Large intestine (tissue), 3 donors: ENCODE data around the gene RNU2-63P. TPM values are rescaled to one million over a fixed set of nuclear protein-coding genes. Genes with fewer than 3 reads are reported as not detected.
"Not testable (repeated sequence)": the region's sequence is repeated elsewhere in the genome, so short reads cannot be mapped to it uniquely, and the experiment has no call there.

Experiments used
- DNase-seq, 2 donors: peaks; one replicate each; pipeline versions ENCODE4 v3.0.0 to v3.0.0-alpha.2; 2013
- H3K27ac ChIP-seq: one replicate; pipeline ENCODE4 v1.5.1; 2013; ENCODE audit warnings: low read length
- H3K27me3 ChIP-seq: 2 replicates; pipeline ENCODE4 v1.6.1; 2013; ENCODE audit warnings: low read length; ENCODE audit not compliant: control insufficient read depth, insufficient read depth
- H3K36me3 ChIP-seq: 2 replicates; pipeline ENCODE4 v1.6.1; 2013; ENCODE audit warnings: low read length; ENCODE audit not compliant: control insufficient read depth, insufficient read depth
- H3K4me1 ChIP-seq: one replicate; pipeline ENCODE4 v1.6.1; 2013; ENCODE audit warnings: low read length; ENCODE audit not compliant: control insufficient read depth, insufficient read depth
- H3K4me3 ChIP-seq: one replicate; pipeline ENCODE4 v1.5.1; 2013; ENCODE audit warnings: low read length
- H3K9me3 ChIP-seq: one replicate; pipeline ENCODE4 v1.6.1; 2013; ENCODE audit warnings: mild to moderate bottlenecking, low read depth, low read length, moderate library complexity; ENCODE audit not compliant: control insufficient read depth
- WGBS: methylation state at CpG from one replicate; pipeline ENCODE4 v1.1.5; 2013; ENCODE audit warnings: low lambda C conversion rate; ENCODE audit not compliant: insufficient coverage; 5-methylcytosine and 5-hydroxymethylcytosine counted together
- polyA plus RNA-seq: library from polyadenylated mRNA; unstranded; fragments of 120-200 nt; gene quantifications from one replicate; pipeline ENCODE4 v1.2.1, GENCODE V29; 2013

Gene RNU2-63P
- polyA plus RNA-seq, 1 donor, result not detected

GRCh38 chr2:88011011-88011410, 5.3 kb downstream of the RNU2-63P start:
- H3K27me3 ChIP-seq, result no peaks in the 10 kb centered on the region
- no peak for DNase-seq
- no peak overlapping the region for H3K27ac ChIP-seq
- H3K4me1 ChIP-seq, result no peaks in the 10 kb centered on the region
- H3K4me3 ChIP-seq, result no peak overlapping the region
- H3K36me3 ChIP-seq, result no peaks in the 10 kb centered on the region
- 80% methylated on average over 1 of the region's 1 CpG for WGBS
- no peaks in the 10 kb centered on the region for H3K9me3 ChIP-seq

- H3K4me1 ChIP-seq, result no peaks in the 10 kb centered on the region
- DNase-seq, result no peak
- WGBS, result no CpG with 5 or more reads among the region's 1 CpG
- H3K9me3 ChIP-seq, result no peaks in the 10 kb centered on the region
- no peaks in the 10 kb centered on the region for H3K27me3 ChIP-seq
- no peak overlapping the region for H3K27ac ChIP-seq
- no peaks in the 10 kb centered on the region for H3K36me3 ChIP-seq
- no peak overlapping the region for H3K4me3 ChIP-seq
These were observed 6.2 kb downstream of the RNU2-63P start for GRCh38 chr2:88010136-88010535.

- H3K27ac ChIP-seq, result no peak overlapping the region
- no peaks in the 10 kb centered on the region for H3K36me3 ChIP-seq
- H3K4me3 ChIP-seq, result no peak overlapping the region
- DNase-seq, result no peak
- 95% methylated on average over 4 of the region's 16 CpGs for WGBS
- peaks cover 9% of the 10 kb centered on the region for H3K27me3 ChIP-seq
- H3K9me3 ChIP-seq, result no peaks in the 10 kb centered on the region
- H3K4me1 ChIP-seq, result no peaks in the 10 kb centered on the region
These were observed 9.4 kb downstream of the RNU2-63P start for GRCh38 chr2:88006912-88007439.

- Histone ChIP-seq H3K4me3 (no peak overlapping the region), H3K9me3 (no peaks in the 10 kb centered on the region), H3K27ac (no peak overlapping the region), H3K27me3 (peaks cover 9% of the 10 kb centered on the region), H3K4me1 (no peaks in the 10 kb centered on the region), H3K36me3 (no peaks in the 10 kb centered on the region)
- no CpG with 5 or more reads among the region's 6 CpGs for WGBS
- DNase-seq, result no peak
These were observed 10.6 kb downstream of the RNU2-63P start for GRCh38 chr2:88005776-88006175.

- Histone ChIP-seq H3K27ac (no peak overlapping the region), H3K27me3 (peaks cover 9% of the 10 kb centered on the region), H3K4me3 (no peak overlapping the region), H3K4me1 (no peaks in the 10 kb centered on the region), H3K9me3 (no peaks in the 10 kb centered on the region), H3K36me3 (no peaks in the 10 kb centered on the region)
- WGBS, result no CpG with 5 or more reads among the region's 34 CpGs
- DNase-seq, result no peak
These were observed 13.1 kb downstream of the RNU2-63P start for GRCh38 chr2:88003074-88003755.

GRCh38 chr2:88002359-88002707, 14.0 kb downstream of the RNU2-63P start:
- 100% methylated on average over 5 of the region's 6 CpGs for WGBS
- Histone ChIP-seq H3K36me3 (no peaks in the 10 kb centered on the region), H3K9me3 (no peaks in the 10 kb centered on the region), H3K27ac (no peak overlapping the region), H3K4me1 (no peaks in the 10 kb centered on the region), H3K27me3 (peaks cover 9% of the 10 kb centered on the region), H3K4me3 (no peak overlapping the region)
- DNase-seq, result no peak

GRCh38 chr2:88000474-88000873, 15.9 kb downstream of the RNU2-63P start:
- not testable (repeated sequence) for H3K27me3 ChIP-seq, H3K36me3 ChIP-seq, H3K4me3 ChIP-seq, H3K9me3 ChIP-seq, H3K4me1 ChIP-seq, H3K27ac ChIP-seq, DNase-seq
- no CpG with 5 or more reads among the region's 3 CpGs for WGBS

- no peak overlapping the region for H3K4me3 ChIP-seq
- H3K36me3 ChIP-seq, result no peaks in the 10 kb centered on the region
- WGBS, result no CpG with 5 or more reads among the region's 6 CpGs
- H3K4me1 ChIP-seq, result no peaks in the 10 kb centered on the region
- H3K27me3 ChIP-seq, result no peaks in the 10 kb centered on the region
- no peak overlapping the region for H3K27ac ChIP-seq
- H3K9me3 ChIP-seq, result no peaks in the 10 kb centered on the region
- DNase-seq, result no peak
These were observed 19.8 kb downstream of the RNU2-63P start for GRCh38 chr2:87996570-87996969.

- WGBS, result no CpG with 5 or more reads among the region's 1 CpG
- Histone ChIP-seq H3K9me3 (no peaks in the 10 kb centered on the region), H3K27ac (no peak overlapping the region), H3K4me1 (no peaks in the 10 kb centered on the region), H3K27me3 (no peaks in the 10 kb centered on the region), H3K4me3 (no peak overlapping the region), H3K36me3 (no peaks in the 10 kb centered on the region)
- no peak for DNase-seq
These were observed 20.6 kb downstream of the RNU2-63P start for GRCh38 chr2:87995756-87996155.

GRCh38 chr2:87994304-87994850, 22.0 kb downstream of the RNU2-63P start:
- H3K4me1 ChIP-seq, DNase-seq, H3K36me3 ChIP-seq, H3K27me3 ChIP-seq, H3K9me3 ChIP-seq, H3K27ac ChIP-seq, H3K4me3 ChIP-seq: not testable (repeated sequence)
- no CpG with 5 or more reads among the region's 7 CpGs for WGBS

- not testable (repeated sequence) for H3K27ac ChIP-seq, H3K4me1 ChIP-seq, H3K4me3 ChIP-seq, H3K9me3 ChIP-seq, H3K36me3 ChIP-seq, DNase-seq, H3K27me3 ChIP-seq
- WGBS, result no CpG with 5 or more reads among the region's 3 CpGs
These were observed 23.8 kb downstream of the RNU2-63P start for GRCh38 chr2:87992569-87992968.
